GM19468 (cell line): Measurements from ENCODE around the gene AEBP1.

ENCODE experiments used
- ATAC-seq: cut with Tn5 transposase; IDR thresholded peaks from one replicate; pipeline ENCODE4 v1.9.1; 2021; ENCODE audit warnings: mild to moderate bottlenecking, moderate library complexity, moderate number of reproducible peaks; ENCODE audit not compliant: unreplicated experiment; ENCODE audit errors: extremely low read depth

Gene AEBP1

DNA sequence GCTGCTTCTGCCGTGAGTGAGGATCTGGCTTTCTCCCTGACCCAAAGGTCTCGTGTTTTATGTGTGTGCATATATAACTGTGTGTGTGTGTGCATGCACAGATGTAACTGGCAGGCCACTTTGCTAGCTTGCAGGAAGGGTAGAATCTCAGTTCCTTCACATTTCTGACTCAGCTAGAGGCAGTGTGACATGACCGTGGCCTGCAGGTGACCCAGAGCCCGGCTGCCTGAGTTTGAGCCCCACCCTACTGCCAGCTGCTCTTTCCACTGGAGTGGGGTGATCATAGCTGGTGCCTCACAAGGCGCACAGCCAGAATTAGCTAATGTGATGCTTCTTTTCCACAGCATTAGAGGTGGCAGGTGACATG, 46.3 kb downstream of the AEBP1 start:
- ATAC-seq: no peak

GRCh38 chr7:44150966-44151941, 47.1 kb downstream of the AEBP1 start:
- ATAC-seq: no peak

DNA sequence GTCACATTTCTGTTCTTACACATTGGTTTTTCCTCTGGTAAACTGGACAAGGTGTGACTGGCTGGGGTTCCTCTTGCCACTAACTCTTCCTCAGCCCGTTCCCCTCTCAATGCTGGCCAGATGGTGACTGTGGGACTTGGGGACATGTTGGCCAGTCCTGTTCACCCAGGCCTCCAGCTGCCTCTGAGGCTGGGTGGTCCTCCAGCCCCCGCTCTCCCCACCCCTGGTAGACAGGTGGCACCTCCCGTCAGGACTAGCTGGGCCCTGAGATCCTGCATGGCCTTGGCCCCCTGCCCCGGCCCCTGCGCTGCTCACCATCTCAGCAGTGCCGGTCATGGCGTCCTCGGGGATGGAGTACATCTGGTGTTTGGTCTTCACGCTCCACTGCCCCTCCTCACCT, 47.8 kb downstream of the AEBP1 start:
- ATAC-seq: no peak

DNA sequence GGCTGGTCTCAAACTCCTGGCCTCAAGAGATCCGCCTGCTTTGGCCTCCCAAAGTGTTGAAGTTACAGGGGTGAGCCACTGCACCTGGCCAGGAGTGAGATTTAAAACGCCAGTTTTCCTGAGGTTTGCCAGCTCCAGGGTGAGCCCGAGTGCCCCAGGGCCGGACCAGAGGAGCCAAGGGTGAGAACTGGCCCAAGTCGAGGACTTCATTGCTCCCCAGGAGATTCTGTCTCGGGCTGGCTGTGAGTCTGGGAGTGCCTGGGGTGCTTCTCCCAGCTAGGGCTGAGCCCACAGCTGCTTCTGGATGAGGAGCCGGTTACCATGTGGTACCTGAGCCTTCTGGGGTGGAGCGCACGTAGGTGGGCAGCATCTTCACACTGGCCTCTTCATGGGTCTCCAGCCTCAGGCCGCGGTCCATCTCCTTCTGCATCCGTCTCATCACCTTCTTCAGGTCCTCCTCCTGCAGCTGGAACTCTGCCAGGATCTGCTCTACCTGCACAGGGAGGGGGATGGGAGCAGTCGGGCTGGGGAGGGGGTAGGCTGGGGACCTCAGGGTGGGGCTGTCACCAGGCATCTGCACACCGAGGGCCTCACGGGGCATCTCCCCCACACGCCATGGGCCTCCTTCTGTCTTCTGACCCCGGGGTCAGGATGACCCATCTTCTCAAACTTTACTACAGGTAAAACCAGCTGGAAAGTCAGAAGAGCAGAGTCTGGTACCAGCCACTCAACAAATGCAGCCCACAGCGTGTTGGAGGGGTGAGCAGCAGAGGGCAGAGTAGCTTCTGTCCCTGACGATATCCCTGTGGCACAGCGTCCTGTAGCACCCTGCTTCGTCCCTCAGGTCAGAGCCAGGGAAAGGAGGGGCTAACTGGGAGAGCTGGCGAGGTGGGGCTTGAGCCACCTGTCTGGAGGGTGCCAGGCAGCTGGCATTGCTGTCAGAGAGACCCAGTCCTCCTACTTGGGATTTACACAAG, 49.1 kb downstream of the AEBP1 start:
- ATAC-seq: no peak

DNA sequence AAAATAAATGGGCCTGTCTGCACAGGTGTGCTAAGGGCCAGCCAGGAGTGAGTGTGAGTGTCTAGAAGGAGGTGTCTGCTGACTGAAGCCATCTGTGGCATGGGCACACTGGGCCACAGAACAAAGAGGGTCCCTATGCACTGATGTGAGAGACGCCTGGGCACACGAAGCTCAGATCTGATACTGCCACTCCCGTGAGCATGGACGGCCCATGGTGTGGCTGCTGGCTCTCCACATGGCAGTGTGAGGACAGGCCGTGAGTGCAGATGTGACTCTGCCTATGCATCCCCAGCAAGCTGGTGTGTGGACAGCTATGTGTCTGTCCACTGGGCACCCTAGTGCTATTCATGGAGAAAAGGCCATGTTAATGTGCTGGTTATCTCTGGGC, 49.8 kb downstream of the AEBP1 start:
- ATAC-seq: no peak

- ATAC-seq: no peak
Measured at GRCh38 chr7:44154703-44155102, 50.6 kb downstream of the AEBP1 start.

DNA sequence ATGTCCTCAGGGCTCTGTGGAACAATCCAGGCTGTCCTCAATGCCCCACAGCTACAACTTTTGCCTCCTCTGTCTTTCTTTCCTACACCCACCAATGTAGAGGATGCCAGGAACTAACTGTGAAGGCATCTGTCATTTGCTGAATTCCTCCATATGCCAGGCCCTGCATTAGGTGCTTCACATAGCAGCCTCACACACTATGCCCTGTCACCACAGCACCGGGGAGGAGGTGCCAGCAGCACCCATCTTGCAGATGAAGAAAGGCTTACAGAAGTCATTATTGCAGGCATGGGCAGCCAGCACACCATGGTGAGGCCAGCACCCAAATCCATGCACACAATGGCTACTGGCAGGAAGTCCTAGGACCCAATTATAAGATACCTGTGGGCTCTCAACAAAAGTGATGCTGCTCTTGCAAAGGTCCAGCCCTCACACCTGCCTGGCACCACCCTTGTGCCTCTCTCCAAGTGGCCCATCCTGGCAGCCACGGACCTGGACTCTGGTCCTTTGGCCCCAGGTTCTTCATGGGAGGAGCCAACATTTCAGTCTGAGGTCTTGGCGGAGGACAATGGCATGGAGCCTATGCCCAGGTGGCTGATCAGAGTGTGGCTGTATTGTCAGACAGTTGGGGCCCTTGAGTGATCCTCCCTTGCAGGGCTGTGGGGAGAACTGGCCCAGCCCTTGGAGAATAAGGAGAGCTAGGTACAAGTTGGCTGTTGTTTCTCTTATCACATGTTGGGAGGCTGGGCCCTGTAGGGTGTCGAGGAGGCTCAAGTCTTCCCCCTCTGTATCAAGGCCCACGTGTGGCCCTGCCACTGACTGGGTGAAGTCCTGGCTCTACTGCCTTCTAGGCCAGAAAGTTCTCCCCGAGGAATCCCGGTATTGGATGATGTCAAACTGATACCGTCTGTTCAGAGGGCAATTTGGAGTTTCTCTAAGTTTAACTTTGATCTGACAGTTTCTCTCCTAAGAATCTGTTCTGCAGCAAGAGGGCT, 51.3 kb downstream of the AEBP1 start:
- no peak for ATAC-seq

GRCh38 chr7:44156453-44157010, 52.4 kb downstream of the AEBP1 start:
- ATAC-seq: no peak

GRCh38 chr7:44157116-44158080, 53.3 kb downstream of the AEBP1 start:
- no peak for ATAC-seq

DNA sequence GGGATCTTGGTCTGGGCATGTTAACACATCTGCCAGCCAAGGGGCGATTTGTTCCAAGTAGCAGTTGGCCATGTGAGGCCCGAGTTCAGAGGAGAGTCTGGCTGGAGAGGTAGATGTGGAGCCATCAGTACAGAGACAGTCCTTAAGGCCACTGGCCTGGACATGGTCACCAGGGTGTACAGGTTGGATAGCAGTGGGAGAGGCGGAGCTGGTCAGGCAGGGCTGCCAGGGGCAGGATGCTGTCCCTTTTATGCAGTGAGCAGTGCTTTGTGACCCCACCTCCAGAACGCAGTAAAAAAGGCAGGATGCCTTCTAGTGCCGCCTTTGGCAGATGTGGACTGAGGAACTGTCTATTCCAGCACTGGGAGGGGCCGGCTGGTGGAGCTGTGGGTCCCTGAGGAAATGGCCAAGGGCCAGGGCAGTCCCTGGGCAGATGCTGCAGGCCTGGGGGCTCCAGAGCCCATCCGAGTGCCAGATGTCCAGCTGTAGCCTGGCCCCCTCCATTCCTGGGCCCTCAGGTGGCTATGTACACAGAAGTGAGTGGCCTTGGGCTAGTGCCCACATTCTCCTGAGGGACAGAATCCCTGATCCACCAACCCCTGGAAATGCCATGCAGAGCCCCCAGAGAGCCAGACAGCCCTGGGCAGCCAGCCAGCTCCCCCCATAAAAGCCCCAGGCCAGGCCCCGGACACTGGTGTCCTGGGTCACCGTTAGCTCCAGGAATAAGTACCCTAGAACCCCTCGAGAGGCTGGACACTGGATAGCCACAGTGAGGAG, 54.1 kb downstream of the AEBP1 start:
- no peak for ATAC-seq

GRCh38 chr7:44158873-44159631, 54.9 kb downstream of the AEBP1 start:
- ATAC-seq: no peak

GRCh38 chr7:44159824-44160630, 55.9 kb downstream of the AEBP1 start:
- ATAC-seq: no peak

- ATAC-seq: no peak
Measured at GRCh38 chr7:44161371-44161770, 57.2 kb downstream of the AEBP1 start.

- no peak for ATAC-seq
Measured at GRCh38 chr7:44162179-44162578, 58.0 kb downstream of the AEBP1 start.

GRCh38 chr7:44162785-44163395, 58.7 kb downstream of the AEBP1 start:
- ATAC-seq: no peak

DNA sequence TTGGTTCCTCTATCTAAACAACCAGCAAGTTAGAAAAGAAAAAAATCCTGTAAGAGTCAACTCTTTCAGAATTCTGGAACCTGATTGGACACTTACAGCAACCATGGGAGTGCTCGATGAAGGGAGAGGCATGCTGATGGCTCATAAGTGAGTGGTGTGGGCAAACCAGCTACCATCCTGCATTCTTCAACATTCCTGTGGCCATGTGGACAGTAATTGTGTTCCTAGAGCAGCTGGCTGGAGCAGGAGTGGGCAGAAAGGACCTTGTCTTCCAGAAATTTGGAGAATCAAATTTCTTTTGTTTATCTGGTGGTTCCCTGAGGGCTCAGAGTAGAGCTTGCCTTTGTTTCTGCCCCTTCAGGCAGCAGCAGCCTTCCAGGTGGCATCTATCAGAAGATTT, 59.4 kb downstream of the AEBP1 start:
- ATAC-seq: no peak
